ENCODE measurements around the gene MYL4.

The MYL4 gene

DNA sequence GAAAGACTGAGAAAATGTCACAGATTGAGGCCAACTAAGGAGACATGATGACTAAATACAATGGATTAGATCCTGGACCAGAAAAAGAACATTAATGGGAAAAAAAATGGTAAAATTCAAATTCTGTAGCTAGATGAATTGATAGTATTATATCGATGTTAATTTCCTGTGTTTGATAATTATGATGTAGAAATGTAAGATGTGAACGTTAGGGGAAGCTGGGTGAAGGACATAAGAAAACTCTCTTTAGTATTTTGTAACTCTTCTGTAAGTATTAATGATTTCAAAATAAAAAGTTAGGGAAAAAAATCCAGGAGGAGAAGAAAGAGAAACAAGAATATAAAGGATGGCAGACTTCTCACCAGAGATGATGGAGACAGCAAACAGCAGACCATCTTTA lies 41.7 kb downstream of the MYL4 start:
- no peak for DNase-seq (ENCODE audit: low read depth in 2 of 2)
- no peak overlapping the region for H3K4me3 ChIP-seq (replicated peaks in 1 of 2; ENCODE audit: low read depth in 2 of 2, low read length in 2 of 2)
- TF ChIP-seq, protein P1, sequence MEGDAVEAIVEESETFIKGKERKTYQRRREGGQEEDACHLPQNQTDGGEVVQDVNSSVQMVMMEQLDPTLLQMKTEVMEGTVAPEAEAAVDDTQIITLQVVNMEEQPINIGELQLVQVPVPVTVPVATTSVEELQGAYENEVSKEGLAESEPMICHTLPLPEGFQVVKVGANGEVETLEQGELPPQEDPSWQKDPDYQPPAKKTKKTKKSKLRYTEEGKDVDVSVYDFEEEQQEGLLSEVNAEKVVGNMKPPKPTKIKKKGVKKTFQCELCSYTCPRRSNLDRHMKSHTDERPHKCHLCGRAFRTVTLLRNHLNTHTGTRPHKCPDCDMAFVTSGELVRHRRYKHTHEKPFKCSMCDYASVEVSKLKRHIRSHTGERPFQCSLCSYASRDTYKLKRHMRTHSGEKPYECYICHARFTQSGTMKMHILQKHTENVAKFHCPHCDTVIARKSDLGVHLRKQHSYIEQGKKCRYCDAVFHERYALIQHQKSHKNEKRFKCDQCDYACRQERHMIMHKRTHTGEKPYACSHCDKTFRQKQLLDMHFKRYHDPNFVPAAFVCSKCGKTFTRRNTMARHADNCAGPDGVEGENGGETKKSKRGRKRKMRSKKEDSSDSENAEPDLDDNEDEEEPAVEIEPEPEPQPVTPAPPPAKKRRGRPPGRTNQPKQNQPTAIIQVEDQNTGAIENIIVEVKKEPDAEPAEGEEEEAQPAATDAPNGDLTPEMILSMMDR (IDR thresholded peaks at IDR 0.05; ENCODE audit: low read depth, low read length), result no peak

DNA sequence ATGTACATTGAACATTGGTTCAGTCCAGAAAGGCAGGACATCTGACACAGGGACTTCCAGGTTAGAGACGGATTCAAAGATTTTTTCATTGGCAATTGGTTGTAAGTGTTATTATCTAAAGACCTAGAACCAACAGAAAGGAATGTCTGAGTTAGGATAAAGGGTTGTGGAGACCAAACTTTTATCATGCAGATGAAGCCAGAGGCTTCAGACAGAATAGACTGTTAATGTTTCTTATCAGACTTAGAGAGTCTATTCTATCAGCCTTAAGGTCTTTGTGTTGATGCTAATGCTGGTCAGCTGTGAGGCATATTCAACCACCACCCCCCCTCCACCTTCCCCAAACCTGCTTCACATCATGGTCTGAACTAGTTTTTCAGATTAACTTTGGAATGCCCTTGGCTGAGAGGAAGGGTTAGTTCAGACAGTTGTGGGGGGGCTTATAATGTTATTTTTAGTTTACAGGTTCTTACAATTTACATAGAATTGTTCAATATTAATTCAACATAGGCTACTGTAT lies 42.3 kb downstream of the MYL4 start:
- H3K4me3 ChIP-seq (replicated peaks in 1 of 2; ENCODE audit: low read depth in 2 of 2, low read length in 2 of 2), result no peak overlapping the region
- no peak for DNase-seq (ENCODE audit: low read depth in 2 of 2)
- TF ChIP-seq, protein P1 (IDR thresholded peaks at IDR 0.05; ENCODE audit: low read depth, low read length), result no peak

- DNase-seq (ENCODE audit: low read depth in 2 of 2), result no peak
- no peak overlapping the region for H3K4me3 ChIP-seq (replicated peaks in 1 of 2; ENCODE audit: low read depth in 2 of 2, low read length in 2 of 2)
- TF ChIP-seq, protein P1 (IDR thresholded peaks at IDR 0.05; ENCODE audit: low read depth, low read length), result no peak
Measured at GRCh38 chr17:47252209-47252608, 43.1 kb downstream of the MYL4 start.

DNA sequence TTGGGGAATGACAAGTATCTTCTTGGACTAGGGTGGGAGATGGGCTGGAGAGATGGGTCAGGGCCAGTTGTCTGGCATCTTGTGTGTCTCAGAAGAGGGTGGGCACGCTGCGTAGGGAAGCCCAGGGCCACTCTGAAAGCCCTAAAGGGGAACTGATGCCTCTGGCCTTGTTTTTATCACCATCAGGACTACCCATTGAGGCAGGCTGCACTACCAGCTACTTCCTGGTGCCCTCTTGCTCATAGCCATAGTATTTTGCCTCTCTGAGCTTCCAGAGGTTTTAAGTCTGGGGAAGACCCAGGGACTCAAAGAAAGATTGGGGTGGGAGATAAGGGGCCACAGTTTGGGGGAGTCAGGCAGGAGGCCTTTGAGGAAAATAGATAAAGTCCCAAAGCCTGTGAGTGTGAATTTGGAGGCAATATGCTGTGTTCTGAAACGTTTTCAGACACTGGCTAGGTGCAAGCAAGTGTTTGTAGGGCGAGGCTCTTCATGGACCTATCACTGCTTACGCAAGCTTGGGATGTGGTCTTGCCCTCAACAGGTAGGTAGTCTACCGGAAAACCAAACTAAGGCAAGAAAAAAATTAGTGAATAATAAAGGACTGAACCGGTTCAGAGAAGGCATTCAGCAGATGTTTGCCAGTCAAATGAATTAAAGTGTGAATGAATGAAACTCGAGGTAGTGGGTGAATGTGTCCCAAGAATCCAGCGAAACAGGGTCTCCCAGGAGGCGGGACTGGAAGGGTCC lies 43.8 kb downstream of the MYL4 start:
- no peak for DNase-seq (ENCODE audit: low read depth in 2 of 2)
- TF ChIP-seq, protein P1 (IDR thresholded peaks at IDR 0.05; ENCODE audit: low read depth, low read length), result no peak
- peak overlapping the region; percentile 42 to 86 for H3K4me3 ChIP-seq (replicated peaks in 1 of 2; ENCODE audit: low read depth in 2 of 2, low read length in 2 of 2)

DNA sequence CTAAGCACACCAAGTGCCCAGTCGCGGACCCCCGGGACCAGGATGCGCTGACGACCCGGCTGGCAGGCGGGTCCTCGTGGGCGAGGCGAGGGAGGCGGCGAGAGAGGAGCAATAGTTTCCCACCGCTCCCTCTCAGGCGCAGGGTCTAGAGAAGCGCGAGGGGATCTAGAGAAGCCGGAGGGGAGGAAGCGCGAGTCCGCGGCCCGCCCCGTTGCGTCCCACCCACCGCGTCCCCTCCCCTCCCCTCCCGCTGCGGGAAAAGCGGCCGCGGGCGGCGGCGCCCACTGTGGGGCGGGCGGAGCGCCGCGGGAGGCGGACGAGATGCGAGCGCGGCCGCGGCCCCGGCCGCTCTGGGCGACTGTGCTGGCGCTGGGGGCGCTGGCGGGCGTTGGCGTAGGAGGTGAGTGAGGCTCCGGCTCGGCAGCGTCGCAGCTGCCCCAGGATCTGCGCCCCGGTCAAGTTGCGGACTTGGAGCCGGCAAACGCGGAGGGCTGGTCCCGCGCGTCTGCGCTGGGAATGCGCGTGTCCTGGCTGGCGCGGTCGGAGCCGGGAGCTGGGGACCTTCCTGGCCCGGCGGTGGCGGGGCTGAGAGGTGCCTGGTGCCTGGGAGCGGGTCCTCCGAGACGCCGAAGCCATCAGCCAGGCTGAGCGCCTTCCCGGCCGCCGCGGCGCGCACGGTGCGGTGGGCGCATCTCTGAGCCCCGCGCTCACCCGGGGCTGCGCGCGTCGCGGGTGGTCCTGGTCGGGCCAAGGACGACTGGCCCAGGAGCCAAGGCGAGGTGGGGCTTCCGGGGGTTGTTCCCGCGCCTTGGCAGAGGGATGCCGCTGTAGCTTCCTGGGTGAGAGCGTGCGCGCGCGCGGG lies 44.6 kb downstream of the MYL4 start, which contains the start of gene ITGB3:
Gene ITGB3, plus strand, starts transcription at position 287 of the 862 bp plus-strand sequence. Its CDS starts 35 bp downstream, at position 322.
- DNase-seq (ENCODE audit: low read depth in 2 of 2), result peak; percentile 79 to 82
- H3K4me3 ChIP-seq (replicated peaks in 1 of 2; ENCODE audit: low read depth in 2 of 2, low read length in 2 of 2), result peak within 1 kb of the TSS; percentile 56 to 86
- TF ChIP-seq, protein P1 (IDR thresholded peaks at IDR 0.05; ENCODE audit: low read depth, low read length), result peak; percentile 16

DNA sequence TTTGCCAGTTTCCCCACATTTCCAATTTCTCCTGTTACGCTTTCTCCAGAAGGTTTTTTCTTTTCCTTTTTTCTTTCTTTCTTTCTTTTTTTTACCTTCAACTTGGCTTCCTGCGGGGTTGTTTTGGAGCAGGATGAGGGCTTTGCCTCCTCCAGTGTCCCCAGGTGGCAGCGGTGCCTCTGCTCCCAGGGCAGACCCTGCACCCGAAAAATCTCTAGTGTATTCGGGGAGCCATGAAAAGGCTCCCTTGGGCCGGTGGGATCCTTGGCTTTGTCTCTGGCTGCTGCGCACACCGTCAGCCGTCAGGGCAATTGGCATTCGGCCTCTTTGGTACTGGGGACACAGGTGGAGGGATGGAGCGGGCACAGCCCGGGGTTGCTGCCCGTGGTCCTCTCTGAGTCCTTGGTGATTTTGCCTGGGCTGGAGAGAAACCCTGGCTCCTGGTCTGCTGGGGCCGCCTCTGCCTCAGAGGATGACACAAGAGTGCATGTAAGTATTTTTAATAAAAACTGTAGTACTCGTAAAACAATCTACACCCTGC lies 45.3 kb downstream of the MYL4 start:
- TF ChIP-seq, protein P1 (IDR thresholded peaks at IDR 0.05; ENCODE audit: low read depth, low read length), result no peak
- DNase-seq (ENCODE audit: low read depth in 2 of 2), result no peak
- H3K4me3 ChIP-seq (replicated peaks in 1 of 2; ENCODE audit: low read depth in 2 of 2, low read length in 2 of 2), result peak overlapping the region; percentile 56 to 86
